ENCODE measurements around the gene GLI3.

GRCh38 chr7:41984888-41985287, 252.1 kb downstream of the GLI3 start:
- TF ChIP-seq TAF1 (IDR thresholded peaks at IDR 0.05; ENCODE audit: borderline replicate concordance, insufficient read depth, low read length) (no peak), POLR2AphosphoS5 (IDR thresholded peaks at IDR 0.05; ENCODE audit: low read depth, low read length) (no peak), REST (IDR thresholded peaks at IDR 0.05; ENCODE audit: insufficient read depth in 1 of 2, low read depth in 2 of 2, low read length in 2 of 2) (no peak), SIN3A (IDR thresholded peaks at IDR 0.05; ENCODE audit: borderline replicate concordance, insufficient read depth, low read length) (no peak)
